NCI-H2171 (cell line): ENCODE results near the gene VIPR2.
"Not testable (repeated sequence)": the region's sequence is repeated elsewhere in the genome, so short reads cannot be mapped to it uniquely, and the experiment has no call there.

Experiments used
- DNase-seq: peaks from one replicate; lab custom pipeline; 2025; lab: John Stamatoyannopoulos, UW

Gene VIPR2

DNA sequence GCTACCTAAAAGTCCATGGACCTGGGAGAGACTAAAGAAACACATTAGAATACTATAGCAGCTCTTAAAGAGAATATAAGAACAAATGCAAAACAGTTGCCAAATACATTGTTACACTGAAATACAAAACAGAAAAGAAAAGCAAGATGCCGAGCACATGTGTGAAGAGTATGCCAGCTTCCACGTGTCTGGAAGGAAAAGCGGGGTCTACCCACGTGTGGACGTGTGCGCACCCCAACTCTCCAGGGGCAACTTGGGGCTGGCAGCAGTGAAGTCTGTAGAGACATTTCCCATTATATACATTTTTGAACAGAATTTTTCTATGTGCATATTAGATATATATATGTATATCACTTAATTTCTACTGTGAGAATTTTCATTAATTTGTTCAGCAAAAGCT lies 6.2 kb downstream of the VIPR2 start:
- no peak for DNase-seq

DNA sequence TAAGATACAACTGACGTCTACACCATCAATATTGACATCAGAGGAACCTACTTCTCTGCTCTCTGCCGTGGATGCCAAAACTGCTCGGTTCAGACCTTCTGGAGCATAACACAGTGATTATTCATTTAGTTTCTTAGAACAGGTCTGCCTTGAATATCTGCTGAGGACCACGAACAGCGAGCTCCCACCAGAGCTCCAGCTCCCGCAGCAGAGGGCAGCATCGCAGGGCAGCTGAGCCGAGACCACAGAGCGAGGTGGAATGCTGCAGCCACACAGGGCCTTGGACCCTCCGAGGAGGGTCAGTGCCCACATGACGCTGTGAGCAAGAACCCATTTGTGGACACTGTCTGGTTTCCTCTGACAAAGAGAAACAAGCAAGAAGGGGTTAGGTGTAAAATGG lies 6.8 kb downstream of the VIPR2 start:
- DNase-seq, result no peak

DNA sequence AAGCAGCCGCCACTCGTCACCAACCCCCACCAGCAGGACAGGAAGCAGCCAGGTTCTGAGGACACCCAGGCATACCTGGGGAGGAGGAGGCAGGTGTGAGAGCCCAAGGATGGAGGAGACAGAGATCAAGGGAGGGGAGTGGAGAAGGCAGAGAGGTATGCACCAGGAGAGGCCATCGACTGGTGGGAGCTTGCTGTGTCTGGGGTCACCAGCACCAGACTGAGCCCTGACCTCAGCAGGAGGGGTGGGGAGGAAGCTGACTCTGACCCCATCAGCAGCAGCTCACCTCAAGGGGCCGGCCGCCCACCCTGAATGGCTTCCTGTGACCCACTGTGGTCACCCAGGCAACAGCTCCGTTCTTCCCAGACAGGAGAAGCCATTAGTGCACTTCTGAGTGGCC lies 7.8 kb downstream of the VIPR2 start:
- DNase-seq, result no peak

DNA sequence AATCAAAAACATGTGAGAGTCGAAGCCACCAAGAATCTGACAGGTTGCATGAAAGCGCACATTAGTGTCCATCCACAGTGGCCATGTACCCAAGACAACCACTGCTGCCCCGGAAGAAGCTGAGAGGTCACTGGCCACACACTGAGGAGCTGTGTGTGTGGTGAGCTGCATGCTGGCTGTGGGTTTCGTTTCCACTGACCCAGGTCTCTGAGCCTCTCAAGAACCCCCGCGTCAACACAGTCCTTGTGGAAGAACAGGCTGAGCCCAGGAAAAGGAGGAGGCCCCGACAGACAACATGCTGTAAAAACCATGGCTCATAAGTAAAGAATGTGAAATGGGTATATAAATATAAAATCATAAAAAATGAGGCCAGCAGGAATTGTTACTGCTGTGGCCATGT lies 8.2 kb downstream of the VIPR2 start:
- DNase-seq, result no peak

DNA sequence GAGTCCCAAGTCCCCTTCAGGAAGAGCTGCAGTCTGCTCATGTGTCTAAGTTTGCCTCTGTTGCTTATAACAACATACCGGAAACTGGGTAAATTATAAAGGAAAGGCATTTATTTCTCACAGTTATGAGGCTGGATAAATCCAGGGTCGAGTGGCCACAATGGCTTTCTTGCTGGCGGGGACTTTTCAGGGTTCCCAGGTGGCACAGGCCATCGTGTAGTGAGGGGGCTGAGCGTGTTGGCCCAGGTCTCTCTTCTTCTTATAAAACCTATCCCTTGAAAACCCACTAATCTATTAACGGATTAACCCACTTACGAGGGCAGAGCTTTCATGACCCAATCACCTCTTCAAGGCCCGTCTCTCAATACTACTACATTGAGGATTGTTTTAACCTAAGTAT lies 8.7 kb downstream of the VIPR2 start:
- no peak for DNase-seq

DNA sequence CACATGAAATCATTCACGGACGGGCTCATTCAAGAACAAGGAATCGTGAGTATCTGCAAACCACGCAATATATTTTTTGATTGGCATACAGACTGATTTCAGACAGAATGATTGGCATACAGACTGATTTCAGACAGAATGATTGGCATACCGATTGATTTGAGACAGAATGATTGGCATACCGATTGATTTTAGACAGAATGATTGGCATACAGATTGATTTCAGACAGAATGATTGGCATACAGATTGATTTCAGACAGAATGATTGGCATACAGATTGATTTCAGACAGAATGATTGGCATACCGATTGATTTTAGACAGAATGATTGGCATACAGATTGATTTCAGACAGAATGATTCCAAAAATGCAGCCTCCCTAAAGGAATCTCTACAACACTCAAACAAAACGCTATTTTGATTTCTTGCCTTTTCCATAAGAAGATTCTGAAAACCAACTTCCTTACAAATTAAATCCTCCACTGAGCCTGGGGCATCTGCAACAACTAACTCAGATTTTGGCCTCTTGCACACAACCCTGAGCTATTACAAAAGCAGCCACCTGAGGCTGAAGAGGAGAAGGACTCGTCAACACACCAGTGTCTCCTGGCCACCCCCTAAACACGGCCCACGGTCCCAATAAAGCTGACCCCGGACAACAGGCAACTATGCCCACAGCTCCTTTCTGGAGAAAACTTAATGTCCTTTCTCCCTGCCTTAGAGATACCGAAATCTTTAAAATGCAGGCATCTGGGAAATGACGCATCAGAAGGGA lies 11.8 kb downstream of the VIPR2 start:
- not testable (repeated sequence) for DNase-seq

DNA sequence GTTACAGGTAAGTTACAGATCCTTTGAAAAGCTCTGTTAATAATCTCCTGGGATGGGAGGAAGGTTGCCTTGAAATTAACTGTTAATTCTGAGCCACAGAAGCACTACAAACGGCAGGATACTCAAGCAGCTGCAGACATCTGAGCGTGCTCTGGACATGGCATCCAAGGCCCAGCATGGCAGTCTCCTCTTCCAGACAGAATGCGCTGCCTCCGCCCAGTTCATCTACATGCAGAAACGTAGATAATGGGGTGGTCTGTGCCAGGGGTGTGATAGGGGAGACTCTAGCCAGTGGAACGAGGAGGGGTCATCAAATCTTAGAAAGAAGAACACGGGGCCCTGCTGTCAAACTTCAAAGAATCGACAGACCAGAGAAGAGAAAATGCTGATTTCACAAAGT lies 13.8 kb downstream of the VIPR2 start:
- DNase-seq, result no peak

DNA sequence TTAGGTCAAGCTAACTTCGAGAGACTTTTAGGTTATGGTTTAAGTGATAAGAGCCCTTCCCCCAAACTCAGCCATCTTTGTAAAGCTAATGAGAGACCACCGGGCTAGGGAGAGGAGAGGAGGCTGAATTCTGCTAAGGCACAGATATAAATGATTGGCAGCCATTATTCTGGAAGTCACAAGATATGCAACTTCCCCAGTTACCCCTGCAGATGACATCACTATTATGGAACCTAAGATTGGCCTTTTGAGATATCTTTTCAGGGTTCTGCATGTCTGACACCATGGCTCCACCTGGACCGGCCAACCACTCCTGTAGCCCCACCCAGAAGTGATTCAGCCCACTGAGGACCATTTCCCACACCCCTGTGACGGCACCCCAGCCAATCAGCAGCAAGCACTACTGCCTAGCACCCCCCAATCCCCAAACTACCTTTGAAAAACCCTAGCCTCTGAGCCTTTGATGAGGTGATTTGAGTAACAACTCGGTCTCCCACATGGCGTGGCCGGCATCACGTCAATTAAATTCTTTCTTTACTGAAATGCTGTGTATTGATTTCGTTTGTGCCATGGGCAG lies 14.4 kb downstream of the VIPR2 start:
- no peak for DNase-seq

DNA sequence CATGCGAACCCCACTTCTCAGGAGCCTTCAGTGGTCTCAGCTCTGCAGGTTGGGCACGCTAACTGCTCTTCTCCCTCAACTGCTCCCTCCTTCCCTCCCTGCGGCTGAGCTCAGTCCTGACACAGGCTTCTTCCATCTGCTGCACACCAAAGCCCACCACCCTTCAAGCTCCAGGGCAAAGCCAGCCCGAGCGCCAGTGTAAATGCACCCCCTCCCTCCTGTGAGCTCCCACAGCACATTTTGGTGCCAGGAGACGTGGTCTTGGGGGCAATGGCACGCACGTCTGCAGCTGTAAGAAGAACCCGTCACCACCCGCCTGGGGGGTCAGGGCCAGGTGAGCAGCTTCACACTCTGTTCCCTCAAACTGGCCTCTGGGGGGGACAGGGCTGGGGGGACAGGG lies 15.9 kb downstream of the VIPR2 start:
- no peak for DNase-seq

DNA sequence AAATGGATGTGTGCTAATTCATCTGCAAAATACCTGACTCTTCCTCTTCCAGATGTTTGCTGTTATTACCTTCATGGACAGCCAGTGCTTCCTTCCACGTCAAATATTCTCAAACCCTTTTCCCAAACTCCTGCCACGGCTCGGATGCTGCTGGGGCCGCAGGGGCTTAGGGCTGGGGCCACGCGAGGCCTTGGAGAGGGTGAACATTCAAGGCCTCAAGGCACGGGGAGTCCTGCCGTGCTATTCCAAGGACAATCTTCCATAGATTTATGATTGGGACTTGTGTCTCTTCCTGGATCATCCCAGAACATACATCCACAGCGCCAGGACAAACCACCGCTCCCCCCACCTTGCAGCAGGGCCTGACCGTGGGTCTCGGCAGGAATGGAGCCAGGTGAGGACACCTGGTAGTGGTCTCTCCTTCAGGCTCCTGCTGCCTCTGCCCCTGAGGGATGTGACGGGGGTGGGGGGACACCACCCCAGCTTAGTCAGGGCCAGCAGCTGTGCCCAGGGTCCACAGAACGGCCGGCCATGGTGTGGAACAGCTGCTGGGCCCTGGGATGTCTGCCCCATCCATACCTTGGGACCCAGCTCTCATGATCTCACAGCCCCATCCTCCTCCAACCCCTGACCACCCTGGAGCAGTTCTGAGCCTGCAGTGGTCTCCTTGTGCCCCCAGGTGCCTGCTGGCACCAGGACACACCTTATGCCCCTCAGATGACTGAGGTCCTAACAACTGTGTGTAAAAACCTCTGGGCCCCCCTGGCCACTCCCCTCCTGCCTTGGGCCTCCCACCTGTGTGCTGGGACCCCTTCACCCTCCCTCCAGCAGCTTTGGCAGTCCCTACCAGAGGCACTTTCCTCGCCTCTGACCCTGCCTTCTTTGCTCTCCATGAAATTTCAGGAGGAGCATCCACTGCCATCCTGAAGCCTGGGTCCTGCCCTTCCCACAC lies 16.7 kb downstream of the VIPR2 start:
- no peak for DNase-seq

DNA sequence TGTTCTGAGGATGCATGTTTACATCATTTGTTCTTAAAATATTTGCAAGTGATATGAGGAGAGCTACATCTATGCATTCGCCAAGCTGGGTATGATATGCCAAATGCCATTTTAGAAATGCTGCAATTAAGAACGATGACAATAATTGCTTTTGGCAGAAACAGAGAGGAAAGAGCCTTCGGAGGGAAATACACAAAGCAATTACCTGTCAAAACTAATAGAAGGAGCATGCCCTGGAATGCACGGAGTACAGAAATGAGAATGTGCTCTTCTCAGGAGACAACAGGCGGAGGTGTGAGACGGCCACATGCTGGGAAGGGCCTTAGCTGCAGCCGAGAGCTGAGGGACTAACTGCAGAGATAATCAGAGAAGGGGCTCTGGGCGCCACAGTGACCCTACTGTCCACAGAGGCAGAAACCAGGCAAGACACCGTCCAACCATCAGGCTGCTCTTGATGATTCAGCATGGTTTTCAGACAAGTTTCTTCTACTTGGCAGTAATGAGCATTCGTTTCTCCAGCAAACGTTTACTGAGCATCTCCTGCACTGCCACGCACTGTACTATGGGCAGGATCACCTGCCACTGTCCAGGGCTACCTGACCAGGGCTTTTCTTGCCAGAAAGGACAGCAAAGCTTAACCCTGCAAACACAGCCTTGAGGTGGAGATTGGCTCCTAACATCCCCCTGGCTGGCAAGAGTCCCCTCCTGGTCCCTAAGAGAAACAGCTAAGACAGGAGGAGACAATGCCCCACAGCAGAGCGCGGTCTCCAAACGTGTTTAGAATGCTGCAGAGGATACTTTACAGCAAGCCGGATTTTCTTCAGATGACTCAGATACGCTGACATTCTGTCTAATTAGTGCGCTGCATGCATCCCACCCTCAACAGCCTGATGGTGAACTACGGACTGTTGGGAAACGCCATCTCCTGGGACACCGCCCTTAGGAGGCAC lies 18.1 kb downstream of the VIPR2 start:
- no peak for DNase-seq

DNA sequence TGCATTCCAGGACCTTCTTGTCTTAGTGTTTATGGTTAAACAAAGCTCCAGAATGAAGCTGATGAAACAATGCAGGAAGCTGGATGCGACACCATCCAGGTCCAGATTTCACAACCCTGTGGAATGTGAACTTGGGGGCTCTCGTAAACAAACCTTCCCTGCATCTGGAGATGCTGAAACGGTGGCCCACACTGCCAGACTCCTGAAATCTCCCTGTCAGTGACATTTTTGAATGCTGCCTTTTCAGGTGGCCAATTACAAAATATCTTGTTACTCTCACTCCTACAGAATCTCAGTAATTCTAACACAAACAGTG lies 18.8 kb downstream of the VIPR2 start:
- no peak for DNase-seq

DNA sequence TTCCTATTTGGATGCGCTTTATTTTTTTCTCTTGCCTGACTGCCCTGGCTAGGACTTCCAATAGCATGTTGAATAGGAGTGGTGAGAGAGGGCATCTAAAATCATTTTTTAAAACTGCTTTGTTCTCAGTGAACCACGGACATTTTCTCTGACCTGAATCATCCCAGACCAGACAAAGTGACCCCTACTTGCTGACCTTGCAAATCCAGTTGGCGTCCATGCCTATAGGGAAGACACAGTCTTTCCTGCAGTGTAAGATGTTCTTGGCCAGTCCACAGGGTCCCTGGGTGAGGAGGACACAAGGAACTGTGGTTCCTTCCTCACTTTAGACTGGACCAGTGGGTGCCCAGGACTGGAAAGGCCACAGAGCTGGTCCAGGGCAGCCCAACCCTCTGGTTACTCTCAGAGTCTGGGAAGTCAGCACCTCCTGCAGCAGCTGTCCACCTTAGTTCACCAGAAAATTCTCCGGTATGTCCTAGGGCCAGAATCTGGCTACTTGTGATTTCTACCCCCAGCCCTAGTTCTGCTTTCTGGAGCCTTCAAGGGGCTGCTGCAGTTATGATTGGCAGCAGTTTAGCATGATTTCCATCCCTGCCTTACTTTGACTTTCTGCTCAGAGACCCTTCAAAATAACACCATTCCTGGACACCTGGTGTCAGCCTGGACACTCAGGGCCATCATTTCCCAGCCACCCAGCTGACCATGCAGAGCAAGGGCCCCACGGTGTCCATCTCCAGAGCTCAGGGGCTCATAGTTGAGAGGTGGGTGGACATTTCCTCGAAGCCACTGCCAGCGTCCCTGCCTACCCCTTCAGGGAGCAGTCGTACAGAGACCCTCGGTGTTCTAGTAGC lies 19.3 kb downstream of the VIPR2 start:
- no peak for DNase-seq

DNA sequence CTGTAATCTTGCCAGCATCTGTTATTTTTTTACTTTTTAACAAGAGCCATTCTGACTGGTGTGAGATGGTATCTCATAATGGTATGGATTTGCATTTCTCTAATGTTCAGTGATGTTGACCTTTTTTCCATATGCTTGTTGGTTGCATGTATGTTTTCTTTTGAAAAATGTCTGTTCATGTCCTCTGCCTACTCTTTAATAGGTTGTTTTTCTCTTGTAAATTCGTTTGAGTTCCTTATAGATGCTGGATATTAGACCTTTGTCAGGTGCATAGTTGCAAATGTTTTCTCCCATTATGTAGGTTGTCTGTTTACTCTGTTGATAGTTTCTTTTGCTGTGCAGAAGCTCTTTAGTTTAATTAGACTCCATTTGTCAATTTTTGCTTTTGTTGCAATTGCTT lies 20.9 kb downstream of the VIPR2 start:
- DNase-seq, result not testable (repeated sequence)

DNA sequence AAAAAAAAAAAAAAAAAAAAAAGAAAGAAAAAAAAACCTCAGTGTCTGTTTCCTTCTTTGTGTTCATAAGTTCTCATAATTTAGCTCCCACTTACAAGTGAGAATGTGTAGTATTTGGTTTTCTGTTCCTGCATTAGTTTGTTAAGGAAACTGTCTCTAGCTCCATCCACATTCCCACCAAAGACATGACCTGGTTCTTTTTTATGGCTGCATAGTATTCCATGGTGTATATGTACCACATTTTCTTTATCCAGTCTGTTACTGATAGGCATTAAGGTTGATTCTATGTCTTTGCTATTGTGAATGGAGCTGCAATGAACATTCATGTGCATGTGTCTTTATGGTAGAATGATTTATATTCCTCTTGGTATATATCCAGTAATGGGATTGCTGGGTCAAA lies 21.4 kb downstream of the VIPR2 start:
- DNase-seq, result not testable (repeated sequence)

DNA sequence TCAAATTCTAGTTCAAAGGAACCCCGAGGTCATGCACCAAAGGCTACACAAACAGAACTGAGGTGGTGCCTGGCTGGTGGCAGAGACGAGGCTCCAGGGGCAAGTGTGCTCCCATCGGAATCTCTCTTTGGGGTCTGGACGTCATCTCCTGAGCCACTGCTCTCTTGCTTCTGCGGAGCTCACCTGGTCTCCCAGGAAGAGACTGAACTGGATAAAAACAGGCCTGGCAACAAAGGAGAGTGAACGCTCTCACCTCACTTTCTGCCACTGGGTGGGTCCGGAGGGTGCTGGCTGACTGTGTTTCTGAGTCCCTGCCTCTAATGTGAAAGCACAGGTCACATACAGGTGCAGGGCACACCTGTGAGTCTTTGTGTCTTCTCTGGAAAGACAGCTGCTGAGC lies 22.4 kb downstream of the VIPR2 start:
- DNase-seq, result no peak

DNA sequence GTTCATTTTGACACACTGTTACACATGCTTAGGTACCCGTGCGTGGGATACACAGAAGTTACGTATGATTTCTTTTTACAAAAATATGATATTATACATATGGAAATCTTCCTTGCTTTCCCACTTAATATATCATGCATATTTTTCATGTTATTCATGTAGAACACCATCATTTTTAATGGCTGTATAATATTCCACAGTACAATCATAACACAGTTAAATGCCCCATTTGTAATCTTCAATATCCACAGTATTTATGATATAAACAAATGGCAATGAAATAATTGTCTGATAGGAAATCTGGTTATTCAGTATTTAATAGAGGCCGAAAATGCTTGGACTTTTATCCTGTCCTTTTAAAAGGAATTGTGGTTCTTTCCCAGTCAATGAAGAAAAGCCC lies 23.2 kb downstream of the VIPR2 start:
- DNase-seq, result no peak

DNA sequence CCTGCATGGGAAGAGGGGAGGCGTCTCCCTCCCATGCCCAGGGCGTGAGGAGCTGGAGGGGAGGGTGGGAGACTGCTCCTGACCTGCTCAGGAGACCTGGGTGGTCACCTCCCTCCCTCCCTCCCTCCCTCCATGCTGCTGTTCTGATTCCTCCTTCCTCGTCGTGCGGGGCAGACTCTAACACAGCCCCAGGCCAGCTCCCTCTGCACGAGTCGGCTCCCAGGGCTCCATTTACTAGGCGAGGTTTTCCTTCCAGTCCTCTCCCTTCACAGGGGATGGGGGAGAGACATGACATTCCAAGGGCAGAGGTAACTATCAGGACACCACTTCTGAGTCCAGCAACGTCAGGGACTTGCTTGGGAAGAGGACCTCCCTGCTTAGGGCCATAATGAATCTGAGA lies 23.6 kb downstream of the VIPR2 start:
- no peak for DNase-seq

DNA sequence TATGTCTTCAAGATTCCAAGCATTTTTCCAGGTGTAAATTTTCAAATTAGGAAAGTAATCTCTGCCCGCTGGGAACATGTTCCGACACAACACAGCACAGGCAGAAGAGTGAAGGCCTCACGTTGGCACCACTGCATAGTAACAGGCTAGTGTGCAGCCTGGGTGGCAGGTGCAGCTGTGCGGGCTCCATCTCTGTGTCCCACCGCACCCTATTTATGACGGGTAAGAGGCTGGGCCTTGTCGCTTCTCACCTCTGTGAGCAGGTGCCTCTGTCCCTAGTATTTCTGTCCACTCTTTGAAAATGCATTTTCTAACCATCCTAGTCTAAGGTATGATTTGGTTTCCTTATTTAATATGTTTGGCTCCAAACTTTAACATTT lies 24.1 kb downstream of the VIPR2 start:
- DNase-seq, result no peak

DNA sequence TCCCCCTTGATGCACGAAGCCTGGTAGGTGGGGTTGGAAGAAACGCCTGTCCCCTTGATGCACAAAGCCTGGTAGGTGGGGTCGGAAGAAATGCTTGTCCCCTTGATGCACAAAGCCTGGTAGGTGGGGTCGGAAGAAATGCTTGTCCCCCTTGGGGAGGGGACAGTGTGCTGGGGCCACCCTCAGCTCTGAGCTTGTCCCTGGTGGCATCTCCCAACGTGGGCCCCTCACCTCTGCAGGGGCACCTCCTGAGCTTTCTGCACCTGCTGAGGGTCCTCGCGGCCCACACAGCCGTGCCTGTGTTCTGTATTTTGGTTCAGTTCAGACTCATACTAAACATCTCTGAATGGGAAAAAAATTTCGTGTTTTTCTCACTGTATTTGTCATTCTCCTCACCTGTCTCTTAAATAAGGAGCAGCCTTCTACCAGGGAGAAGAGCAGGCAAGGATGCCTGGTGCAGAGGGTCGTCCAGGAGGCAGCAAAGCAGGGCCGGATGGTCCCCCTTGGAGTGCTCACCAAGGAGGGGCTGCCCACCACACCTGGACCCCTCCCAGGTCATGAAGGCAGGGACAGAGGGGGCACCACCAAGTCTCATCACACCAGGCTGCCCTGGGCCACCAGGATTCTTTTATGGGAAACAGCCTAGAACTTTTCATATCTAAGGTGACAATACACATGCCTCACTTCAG lies 24.7 kb downstream of the VIPR2 start:
- no peak for DNase-seq
